ENCODE measurements around the gene CDC42EP5.

DNA sequence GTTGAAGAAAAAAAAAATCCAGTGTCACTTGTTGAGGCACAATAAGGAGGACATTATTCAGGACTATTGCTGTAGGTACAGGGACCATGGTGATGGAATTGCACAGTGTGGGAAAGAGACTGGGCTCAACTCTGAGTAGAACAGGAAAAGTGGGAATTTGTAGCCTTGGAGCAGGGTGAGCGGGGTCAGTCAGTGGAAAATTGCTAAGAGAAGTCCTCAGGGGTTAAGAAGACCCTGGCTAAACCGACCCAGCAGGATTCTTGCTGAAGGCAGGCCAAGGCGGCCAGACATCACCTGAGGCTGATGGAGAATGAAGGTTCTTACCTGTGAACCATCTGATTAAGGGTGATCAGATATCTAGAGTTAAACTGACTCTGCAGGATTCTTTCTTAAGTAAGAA is 42.1 kb upstream of the CDC42EP5 start:
- no peak for TF ChIP-seq EZH2 (IDR thresholded peaks at IDR 0.05; ENCODE audit: borderline replicate concordance, insufficient read depth, low read depth, low read length, poor library complexity, severe bottlenecking)
- TF ChIP-seq, protein P1, sequence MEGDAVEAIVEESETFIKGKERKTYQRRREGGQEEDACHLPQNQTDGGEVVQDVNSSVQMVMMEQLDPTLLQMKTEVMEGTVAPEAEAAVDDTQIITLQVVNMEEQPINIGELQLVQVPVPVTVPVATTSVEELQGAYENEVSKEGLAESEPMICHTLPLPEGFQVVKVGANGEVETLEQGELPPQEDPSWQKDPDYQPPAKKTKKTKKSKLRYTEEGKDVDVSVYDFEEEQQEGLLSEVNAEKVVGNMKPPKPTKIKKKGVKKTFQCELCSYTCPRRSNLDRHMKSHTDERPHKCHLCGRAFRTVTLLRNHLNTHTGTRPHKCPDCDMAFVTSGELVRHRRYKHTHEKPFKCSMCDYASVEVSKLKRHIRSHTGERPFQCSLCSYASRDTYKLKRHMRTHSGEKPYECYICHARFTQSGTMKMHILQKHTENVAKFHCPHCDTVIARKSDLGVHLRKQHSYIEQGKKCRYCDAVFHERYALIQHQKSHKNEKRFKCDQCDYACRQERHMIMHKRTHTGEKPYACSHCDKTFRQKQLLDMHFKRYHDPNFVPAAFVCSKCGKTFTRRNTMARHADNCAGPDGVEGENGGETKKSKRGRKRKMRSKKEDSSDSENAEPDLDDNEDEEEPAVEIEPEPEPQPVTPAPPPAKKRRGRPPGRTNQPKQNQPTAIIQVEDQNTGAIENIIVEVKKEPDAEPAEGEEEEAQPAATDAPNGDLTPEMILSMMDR (IDR thresholded peaks at IDR 0.05): no peak

Measured in B cell (primary cell).